HepG2 (cell line): ENCODE results near the gene RPTOR. TPM values are rescaled to one million over a fixed set of nuclear protein-coding genes. Genes with fewer than 3 reads are reported as not detected.

Experiments used
- CBFB ChIP-seq: sonication (generic); formaldehyde crosslinking; IDR thresholded peaks from 2 replicates; pipeline ENCODE4 v1.4.0; 2020; ENCODE audit warnings: missing genetic modification reagents
- CSRNP1 ChIP-seq: sonication (generic); formaldehyde crosslinking; IDR thresholded peaks from 2 replicates; pipeline ENCODE4 v1.8.1; 2023; ENCODE audit warnings: mild to moderate bottlenecking, missing genetic modification reagents
- REXO4 ChIP-seq: sonication (generic); formaldehyde crosslinking; IDR thresholded peaks from 2 replicates; pipeline ENCODE4 v1.8.0; 2022; ENCODE audit warnings: missing genetic modification reagents, mild to moderate bottlenecking, borderline replicate concordance
- YEATS2 ChIP-seq: sonication (generic); formaldehyde crosslinking; IDR thresholded peaks from 2 replicates; pipeline ENCODE4 v1.4.0; 2020; ENCODE audit warnings: missing genetic modification reagents, borderline replicate concordance
- ZGPAT ChIP-seq: IDR thresholded peaks from 2 replicates; pipeline ENCODE4 v1.6.1; 2016; ENCODE audit warnings: mild to moderate bottlenecking
- ZNF205 ChIP-seq: IDR thresholded peaks from 2 replicates; pipeline ENCODE4 v1.6.1; 2018; ENCODE audit warnings: missing biosample characterization, missing genetic modification reagents
- ZNF326 ChIP-seq: sonication (generic); formaldehyde crosslinking; IDR thresholded peaks from 2 replicates; pipeline ENCODE4 v1.4.0; 2020; ENCODE audit warnings: missing genetic modification reagents, borderline replicate concordance
- ZNF510 ChIP-seq: sonication (generic); formaldehyde crosslinking; IDR thresholded peaks from 2 replicates; pipeline ENCODE4 v1.4.0; 2020; ENCODE audit warnings: low read depth, mild to moderate bottlenecking, missing genetic modification reagents
- ZNF83 ChIP-seq: sonication (generic); formaldehyde crosslinking; IDR thresholded peaks from 2 replicates; pipeline ENCODE4 v1.4.0; 2020; ENCODE audit warnings: missing genetic modification reagents, mild to moderate bottlenecking, borderline replicate concordance
- polyA plus RNA-seq, 8 experiments: library from polyadenylated mRNA; depleted of rRNA in 3 of 8; stranded (reverse) in 7 of 8; unstranded in 1 of 8; fragments of >200 nt; fragmentation: Illumina TruSeq in 4 of 8; extraction: Trizol in 4 of 8; gene quantifications; 2 replicates each; pipeline versions ENCODE4 v1.2.1 to v1.2.3, GENCODE V29; 2011 to 2016; ENCODE audit warnings: low read depth in 4 of 8, missing spikeins in 1 of 8, mixed read lengths in 1 of 8; ENCODE audit not compliant: insufficient read depth in 1 of 8
- total RNA-seq, 5 experiments: library from RNA; depleted of rRNA; stranded (reverse); fragments of >200 nt; fragmentation: Illumina TruSeq; extraction: Trizol; gene quantifications; 2 replicates each; pipeline ENCODE4 v1.2.3, GENCODE V29; 2016; ENCODE audit warnings: low read depth in 1 of 5

Gene RPTOR
- total and polyA plus RNA-seq, 2 of the 13 experiments (the other 11 are each of a cell fraction or from before 2014, with no cell fraction given), result 6.6 to 25.3 TPM

GRCh38 chr17:80923211-80924110 lies 378.8 kb downstream of the RPTOR start (continued):
- TF ChIP-seq ZNF326 (CRISPR knock-in tag) (no peak), CSRNP1 (CRISPR knock-in tag) (no peak), ZGPAT (no peak), ZNF83 (CRISPR knock-in tag) (0 out of 2 replicates have a peak, but pooled peaks have one; percentile 10), ZNF205 (CRISPR knock-in tag) (no peak), CBFB (CRISPR knock-in tag) (no peak), REXO4 (CRISPR knock-in tag) (no peak), ZNF510 (CRISPR knock-in tag) (no peak), YEATS2 (CRISPR knock-in tag) (no peak)
